Ishikawa (cell line): ENCODE results near the gene CALHM1.

ENCODE experiments used
- RAD21 ChIP-seq: IDR thresholded peaks from 2 replicates; pipeline ENCODE4 v1.6.1; 2012; ENCODE audit warnings: low read depth
- TF ChIP-seq, protein P1 (sequence below): IDR thresholded peaks from 2 replicates; pipeline ENCODE4 v1.6.1; 2012
- TF ChIP-seq, protein P2 (sequence below): IDR thresholded peaks from 2 replicates; pipeline ENCODE4 v1.6.1; 2012; ENCODE audit warnings: low read depth, mild to moderate bottlenecking

- TF ChIP-seq, protein P1, sequence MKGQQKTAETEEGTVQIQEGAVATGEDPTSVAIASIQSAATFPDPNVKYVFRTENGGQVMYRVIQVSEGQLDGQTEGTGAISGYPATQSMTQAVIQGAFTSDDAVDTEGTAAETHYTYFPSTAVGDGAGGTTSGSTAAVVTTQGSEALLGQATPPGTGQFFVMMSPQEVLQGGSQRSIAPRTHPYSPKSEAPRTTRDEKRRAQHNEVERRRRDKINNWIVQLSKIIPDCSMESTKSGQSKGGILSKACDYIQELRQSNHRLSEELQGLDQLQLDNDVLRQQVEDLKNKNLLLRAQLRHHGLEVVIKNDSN: no peak
- TF ChIP-seq RAD21: no peak
- TF ChIP-seq, protein P2, sequence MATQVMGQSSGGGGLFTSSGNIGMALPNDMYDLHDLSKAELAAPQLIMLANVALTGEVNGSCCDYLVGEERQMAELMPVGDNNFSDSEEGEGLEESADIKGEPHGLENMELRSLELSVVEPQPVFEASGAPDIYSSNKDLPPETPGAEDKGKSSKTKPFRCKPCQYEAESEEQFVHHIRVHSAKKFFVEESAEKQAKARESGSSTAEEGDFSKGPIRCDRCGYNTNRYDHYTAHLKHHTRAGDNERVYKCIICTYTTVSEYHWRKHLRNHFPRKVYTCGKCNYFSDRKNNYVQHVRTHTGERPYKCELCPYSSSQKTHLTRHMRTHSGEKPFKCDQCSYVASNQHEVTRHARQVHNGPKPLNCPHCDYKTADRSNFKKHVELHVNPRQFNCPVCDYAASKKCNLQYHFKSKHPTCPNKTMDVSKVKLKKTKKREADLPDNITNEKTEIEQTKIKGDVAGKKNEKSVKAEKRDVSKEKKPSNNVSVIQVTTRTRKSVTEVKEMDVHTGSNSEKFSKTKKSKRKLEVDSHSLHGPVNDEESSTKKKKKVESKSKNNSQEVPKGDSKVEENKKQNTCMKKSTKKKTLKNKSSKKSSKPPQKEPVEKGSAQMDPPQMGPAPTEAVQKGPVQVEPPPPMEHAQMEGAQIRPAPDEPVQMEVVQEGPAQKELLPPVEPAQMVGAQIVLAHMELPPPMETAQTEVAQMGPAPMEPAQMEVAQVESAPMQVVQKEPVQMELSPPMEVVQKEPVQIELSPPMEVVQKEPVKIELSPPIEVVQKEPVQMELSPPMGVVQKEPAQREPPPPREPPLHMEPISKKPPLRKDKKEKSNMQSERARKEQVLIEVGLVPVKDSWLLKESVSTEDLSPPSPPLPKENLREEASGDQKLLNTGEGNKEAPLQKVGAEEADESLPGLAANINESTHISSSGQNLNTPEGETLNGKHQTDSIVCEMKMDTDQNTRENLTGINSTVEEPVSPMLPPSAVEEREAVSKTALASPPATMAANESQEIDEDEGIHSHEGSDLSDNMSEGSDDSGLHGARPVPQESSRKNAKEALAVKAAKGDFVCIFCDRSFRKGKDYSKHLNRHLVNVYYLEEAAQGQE: no peak
These were observed 20.0 kb upstream of the CALHM1 start for GRCh38 chr10:103478671-103479070.
